Measurements from ENCODE around the gene EXD3. TPM values are rescaled to one million over a fixed set of nuclear protein-coding genes. Genes with fewer than 3 reads are reported as not detected.

EXD3 gene
- total and polyA plus RNA-seq, 2 donors from 2014 or later, result 18.9 to 44.5 TPM

DNA sequence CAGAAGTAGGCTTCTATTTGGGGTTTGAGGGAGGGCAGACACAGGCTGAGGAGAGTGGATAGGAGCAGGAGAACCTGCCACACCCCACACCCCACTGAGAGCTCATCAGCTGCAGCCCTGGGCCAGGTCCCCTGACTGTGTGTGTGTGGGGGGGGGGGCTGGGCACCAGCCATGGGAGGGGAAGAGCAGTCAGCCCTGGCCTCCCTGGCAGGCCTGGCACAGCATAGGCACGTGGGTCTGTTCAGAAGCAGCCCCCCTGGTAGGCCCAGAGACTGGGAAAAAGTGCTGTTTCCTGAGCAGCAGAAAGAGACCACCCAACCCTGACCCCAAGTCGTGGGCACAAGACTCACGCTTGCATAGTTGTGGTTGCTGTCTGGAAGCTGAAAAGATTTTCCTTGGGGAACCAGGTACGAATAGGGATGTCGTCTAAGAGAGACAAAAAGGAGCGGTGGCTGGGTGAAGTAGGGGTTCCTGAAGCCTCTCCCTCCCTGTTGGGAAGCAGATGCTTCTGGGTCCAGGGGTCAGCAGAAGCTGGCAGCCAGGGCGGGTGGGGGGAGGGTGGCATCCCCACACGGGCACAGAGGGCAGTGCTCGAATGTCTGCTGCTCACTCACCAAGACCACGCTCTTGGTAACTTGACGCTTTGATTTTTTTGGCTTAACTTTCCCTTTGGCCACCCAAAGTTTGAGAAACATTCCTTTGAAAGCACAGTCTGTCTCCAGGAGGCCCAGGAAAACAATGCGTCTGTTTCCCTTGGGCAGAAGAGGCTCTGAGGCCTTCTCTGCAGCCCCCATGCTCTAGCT lies 33.3 kb upstream of the EXD3 start:
- H3K4me3 ChIP-seq (ENCODE audit: low read length in 3 of 3), result no peak overlapping the region
- FAIRE-seq (no peak), DNase-seq (peak; percentile 45 to 78 (median 56))
- H3K4me1 ChIP-seq (ENCODE audit: control insufficient read depth in 2 of 3, insufficient read depth in 2 of 3, low read depth in 1 of 3, low read length in 3 of 3), result peaks cover 0 to 28% (median 7%) of the 10 kb centered on the region in 3 donors
- H3K27me3 ChIP-seq (ENCODE audit: control insufficient read depth, insufficient read depth, low read length), result no peaks in the 10 kb centered on the region
- TF ChIP-seq CTCF (IDR thresholded peaks at IDR 0.05; ENCODE audit: borderline replicate concordance, extremely low read depth, insufficient read depth), result no peak
- no peak overlapping the region for H3K9ac ChIP-seq (ENCODE audit: low read length in 3 of 3)
- H3K27ac ChIP-seq (ENCODE audit: low read depth in 2 of 2, low read length in 2 of 2), result peak overlapping the region in 1 of 2 donors; percentile 71
- intact Hi-C loops (cut with DNase I), result no loop called here
- H3K9me3 ChIP-seq (ENCODE audit: control insufficient read depth in 2 of 3, insufficient read depth in 1 of 3, low read length in 3 of 3), result no peaks in the 10 kb centered on the region
- H3K36me3 ChIP-seq (ENCODE audit: control insufficient read depth in 2 of 3, insufficient read depth in 3 of 3, low read length in 3 of 3), result no peaks in the 10 kb centered on the region

GRCh38 chr9:137455359-137455991 lies 32.5 kb upstream of the EXD3 start:
- DNase-seq (peak in 2 of 5 donors; percentile 67 to 69), FAIRE-seq (no peak)
- H3K27ac ChIP-seq (ENCODE audit: low read depth in 2 of 2, low read length in 2 of 2), result peak overlapping the region in 1 of 2 donors; percentile 63
- peaks cover 0 to 28% (median 7%) of the 10 kb centered on the region in 3 donors for H3K4me1 ChIP-seq (ENCODE audit: control insufficient read depth in 2 of 3, insufficient read depth in 2 of 3, low read depth in 1 of 3, low read length in 3 of 3)
- no peaks in the 10 kb centered on the region for H3K27me3 ChIP-seq (ENCODE audit: control insufficient read depth, insufficient read depth, low read length)
- intact Hi-C loops (cut with DNase I), result no loop called here
- no peak overlapping the region for H3K9ac ChIP-seq (ENCODE audit: low read length in 3 of 3)
- no peak overlapping the region for H3K4me3 ChIP-seq (ENCODE audit: low read length in 3 of 3)
- no peaks in the 10 kb centered on the region for H3K36me3 ChIP-seq (ENCODE audit: control insufficient read depth in 2 of 3, insufficient read depth in 3 of 3, low read length in 3 of 3)
- no peaks in the 10 kb centered on the region for H3K9me3 ChIP-seq (ENCODE audit: control insufficient read depth in 2 of 3, insufficient read depth in 1 of 3, low read length in 3 of 3)
- TF ChIP-seq CTCF (IDR thresholded peaks at IDR 0.05; ENCODE audit: borderline replicate concordance, extremely low read depth, insufficient read depth), result no peak

- Histone ChIP-seq H3K27ac (ENCODE audit: low read depth in 2 of 2, low read length in 2 of 2) (peak overlapping the region; percentile 47 to 63), H3K4me1 (ENCODE audit: control insufficient read depth in 2 of 3, insufficient read depth in 2 of 3, low read depth in 1 of 3, low read length in 3 of 3) (peaks cover 0 to 27% (median 7%) of the 10 kb centered on the region in 3 donors), H3K4me3 (ENCODE audit: low read length in 3 of 3) (peak overlapping the region in 2 of 3 donors; percentile 46 to 50), H3K9ac (ENCODE audit: low read length in 3 of 3) (no peak overlapping the region), H3K9me3 (ENCODE audit: control insufficient read depth in 2 of 3, insufficient read depth in 1 of 3, low read length in 3 of 3) (no peaks in the 10 kb centered on the region), H3K27me3 (ENCODE audit: control insufficient read depth, insufficient read depth, low read length) (no peaks in the 10 kb centered on the region), H3K36me3 (ENCODE audit: control insufficient read depth in 2 of 3, insufficient read depth in 3 of 3, low read length in 3 of 3) (no peaks in the 10 kb centered on the region)
- intact Hi-C loops (cut with DNase I), result no loop called here
- DNase-seq (peak in 4 of 5 donors; percentile 11 to 86 (median 61)), FAIRE-seq (no peak)
- TF ChIP-seq CTCF (IDR thresholded peaks at IDR 0.05; ENCODE audit: borderline replicate concordance, extremely low read depth, insufficient read depth), result no peak
These were observed 31.8 kb upstream of the EXD3 start for GRCh38 chr9:137454597-137455358.
